Retina (tissue), 1 donor: ENCODE measurements around the gene KRTAP9-4.
"Not testable (repeated sequence)": the region's sequence is repeated elsewhere in the genome, so short reads cannot be mapped to it uniquely, and the experiment has no call there.

Experiments used
- DNase-seq: peaks from one replicate; pipeline ENCODE4 v3.0.0-alpha.2; 2016

KRTAP9-4 gene, protein sequence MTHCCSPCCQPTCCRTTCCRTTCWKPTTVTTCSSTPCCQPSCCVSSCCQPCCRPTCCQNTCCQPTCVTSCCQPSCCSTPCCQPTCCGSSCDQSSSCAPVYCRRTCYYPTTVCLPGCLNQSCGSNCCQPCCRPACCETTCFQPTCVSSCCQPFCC

DNA sequence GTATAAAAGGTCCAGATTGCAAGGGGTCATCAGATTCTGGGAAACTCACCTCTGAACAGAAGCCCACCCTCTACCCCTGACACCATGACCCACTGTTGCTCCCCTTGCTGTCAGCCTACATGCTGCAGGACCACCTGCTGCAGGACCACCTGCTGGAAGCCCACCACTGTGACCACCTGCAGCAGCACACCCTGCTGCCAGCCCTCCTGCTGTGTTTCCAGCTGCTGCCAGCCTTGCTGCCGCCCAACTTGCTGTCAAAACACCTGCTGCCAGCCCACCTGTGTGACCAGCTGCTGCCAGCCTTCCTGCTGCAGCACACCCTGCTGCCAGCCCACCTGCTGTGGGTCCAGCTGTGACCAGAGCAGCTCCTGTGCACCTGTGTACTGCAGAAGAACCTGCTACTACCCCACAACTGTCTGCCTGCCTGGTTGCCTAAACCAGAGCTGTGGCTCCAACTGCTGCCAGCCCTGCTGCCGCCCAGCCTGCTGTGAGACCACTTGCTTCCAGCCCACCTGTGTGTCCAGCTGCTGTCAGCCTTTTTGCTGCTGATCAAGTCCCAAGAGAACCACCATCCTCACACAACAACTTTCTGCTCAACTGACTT is at the start of gene KRTAP9-4:
Gene KRTAP9-4, plus strand, starts transcription at position 51 of the 604 bp plus-strand sequence. Its CDS starts 34 bp downstream, at position 85.
- not testable (repeated sequence) for DNase-seq

DNA sequence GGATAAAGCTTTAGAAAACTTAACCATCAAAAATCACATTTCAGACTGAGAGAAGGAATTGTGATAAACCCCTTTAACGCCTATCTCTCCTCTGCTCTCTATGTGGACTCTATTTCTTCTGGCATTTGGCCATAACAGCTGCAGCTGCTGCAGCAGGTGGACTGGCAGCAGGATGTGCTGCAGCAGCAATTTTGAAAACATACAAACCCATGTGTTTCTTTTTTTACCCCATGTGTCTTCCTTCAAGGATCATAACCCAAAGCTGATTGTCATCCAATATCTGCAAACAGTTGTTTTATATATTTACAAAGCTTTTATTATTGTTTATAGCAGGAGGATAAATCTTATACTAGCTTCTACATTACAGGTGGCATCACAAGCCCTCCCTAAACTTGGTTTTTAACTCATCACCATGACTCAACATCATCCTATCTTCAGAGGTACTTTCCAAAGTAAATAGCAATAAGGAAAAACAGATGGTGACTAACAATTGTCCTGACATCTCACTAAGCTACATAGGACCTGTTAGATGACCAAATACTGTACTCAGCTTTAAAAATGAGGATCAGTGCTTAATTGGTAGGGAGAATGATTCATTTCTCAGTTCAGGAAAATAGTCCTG is 37.5 kb upstream of the KRTAP9-4 start:
- no peak for DNase-seq

DNA sequence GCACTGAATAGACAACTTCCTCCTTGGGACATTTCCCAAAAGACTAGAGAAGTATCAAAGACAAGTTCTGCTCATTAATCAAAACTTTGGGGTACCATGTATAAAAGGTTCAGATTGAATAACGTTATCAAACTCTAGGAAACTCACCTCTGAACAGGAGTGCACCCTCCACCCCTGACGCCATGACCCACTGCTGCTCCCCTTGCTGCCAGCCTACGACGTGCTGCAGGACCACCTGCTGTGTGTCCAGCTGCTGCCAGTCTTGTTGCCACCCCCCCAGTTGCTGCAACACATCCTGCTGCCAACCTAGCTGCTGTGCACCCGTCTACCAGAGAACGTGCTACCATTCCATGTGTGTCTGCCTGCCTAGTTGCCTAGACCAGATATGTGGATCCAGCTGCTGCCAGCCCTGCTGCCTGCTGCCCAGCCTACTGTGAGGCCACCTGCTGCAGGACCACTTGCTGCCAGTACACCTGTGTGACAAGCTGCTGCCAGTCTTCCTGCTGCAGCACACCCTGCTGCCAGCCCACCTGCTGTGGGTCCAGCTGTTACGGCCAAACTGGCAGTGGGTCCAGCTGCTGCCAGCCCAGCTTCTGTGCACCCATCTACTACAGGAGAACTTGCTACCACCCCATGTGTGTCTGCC is 36.8 kb upstream of the KRTAP9-4 start:
- DNase-seq: no peak

DNA sequence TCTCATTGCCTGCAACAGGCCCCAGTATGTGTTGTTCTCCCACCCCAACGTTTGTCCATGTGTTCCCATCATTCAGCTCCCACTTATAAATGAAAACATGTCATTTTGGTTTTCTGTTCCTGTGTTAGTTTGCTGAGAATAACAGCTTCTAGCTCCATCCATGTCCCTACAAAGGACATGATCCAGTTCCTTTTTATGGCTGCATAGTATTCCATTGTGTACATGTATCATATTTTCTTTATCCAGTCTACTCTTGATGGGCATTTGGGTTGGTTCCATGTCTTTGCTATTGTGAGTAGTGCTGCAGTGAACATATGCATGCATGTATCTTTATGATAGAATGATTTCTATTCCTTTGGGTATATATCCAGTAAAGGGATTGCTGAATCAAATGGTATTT is 33.8 kb upstream of the KRTAP9-4 start:
- no peak for DNase-seq

DNA sequence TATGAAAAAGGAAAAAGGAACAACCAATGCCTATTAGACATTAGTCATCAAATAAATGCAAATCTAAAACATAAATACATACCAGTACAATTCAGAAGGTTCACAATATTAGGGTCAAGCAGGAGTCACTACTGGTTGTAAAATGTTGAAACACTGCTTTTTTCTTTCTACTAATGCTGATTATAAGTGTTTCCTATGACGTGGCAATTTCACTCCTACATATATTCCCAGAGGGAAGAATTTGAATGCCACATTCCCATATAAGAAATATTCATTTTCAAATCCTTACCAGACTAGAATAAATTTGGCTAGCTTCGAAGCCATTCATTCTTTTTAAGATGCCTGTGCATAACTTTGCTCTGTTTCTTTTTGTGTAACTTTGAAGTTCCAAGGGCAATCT is 25.7 kb upstream of the KRTAP9-4 start:
- no peak for DNase-seq

DNA sequence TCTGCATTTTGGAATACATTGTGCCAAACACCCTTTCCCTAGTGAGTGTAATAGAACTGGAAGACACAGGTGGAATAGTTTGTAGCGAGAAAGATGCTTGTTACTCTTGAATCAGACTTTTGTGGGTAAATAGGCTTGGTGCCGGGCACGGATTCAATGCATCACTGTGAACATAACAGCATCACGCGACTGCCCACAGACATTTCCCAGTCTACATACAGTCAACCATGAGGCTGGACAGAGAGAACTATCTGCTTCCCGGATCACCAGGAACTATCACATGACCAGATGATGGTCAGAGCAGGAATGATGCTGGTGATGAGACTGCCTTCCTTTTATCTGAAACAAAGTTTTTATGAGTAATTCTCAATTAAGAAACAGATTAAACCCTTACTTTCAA is 23.4 kb upstream of the KRTAP9-4 start:
- DNase-seq: no peak

DNA sequence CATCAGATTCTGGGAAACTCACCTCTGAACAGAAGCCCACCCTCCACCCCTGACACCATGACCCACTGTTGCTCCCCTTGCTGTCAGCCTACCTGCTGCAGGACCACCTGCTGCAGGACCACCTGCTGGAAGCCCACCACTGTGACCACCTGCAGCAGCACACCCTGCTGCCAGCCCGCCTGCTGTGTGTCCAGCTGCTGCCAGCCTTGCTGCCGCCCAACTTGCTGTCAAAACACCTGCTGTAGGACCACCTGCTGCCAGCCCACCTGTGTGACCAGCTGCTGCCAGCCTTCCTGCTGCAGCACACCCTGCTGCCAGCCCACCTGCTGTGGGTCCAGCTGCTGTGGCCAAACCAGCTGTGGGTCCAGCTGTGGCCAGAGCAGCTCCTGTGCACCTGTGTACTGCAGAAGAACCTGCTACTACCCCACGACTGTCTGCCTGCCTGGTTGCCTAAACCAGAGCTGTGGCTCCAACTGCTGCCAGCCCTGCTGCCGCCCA is 22.8 kb upstream of the KRTAP9-4 start, which contains the start of gene KRTAP9-2:
Gene KRTAP9-2, plus strand, starts transcription at position 51 of the 498 bp plus-strand sequence. Its CDS starts 7 bp downstream, at position 58.
- not testable (repeated sequence) for DNase-seq

DNA sequence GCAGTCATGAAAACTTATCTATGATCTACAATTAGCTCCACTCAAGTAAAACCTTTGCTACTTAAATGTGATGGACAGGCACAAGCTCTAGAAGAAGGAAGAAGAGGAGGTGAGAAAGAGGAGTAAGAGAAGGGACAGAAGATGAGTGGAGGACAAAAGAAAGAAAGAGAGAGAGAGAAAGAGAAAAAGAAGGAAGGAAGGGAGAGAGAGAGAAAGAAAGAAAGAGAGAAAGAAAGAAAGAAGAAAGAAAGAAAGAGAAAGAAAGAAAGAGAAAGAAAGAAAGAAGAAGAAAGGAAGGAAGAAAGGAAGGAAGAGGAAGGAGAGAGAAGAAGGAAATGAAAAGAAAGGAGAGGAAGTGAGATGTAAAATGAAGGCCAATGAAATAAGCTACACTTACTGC is 19.4 kb upstream of the KRTAP9-4 start:
- DNase-seq: no peak

DNA sequence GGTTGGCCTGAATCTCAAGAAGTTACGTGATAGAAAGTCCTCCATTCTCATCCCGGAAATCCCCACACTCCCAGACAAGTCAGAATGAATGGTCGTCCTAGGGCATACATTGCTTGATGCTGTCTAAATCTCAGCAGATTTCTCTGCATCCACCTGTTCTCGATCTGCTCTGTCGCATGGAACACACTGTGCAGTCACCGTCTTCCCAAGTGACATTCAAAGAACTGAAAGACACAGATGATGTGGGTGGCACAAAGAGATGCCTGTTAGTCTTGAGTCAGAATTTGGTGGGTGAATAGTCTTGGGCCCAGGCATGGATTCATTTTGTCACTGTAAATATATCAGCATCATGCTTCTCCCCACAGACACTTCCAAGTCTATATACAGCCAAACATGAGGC is 17.8 kb upstream of the KRTAP9-4 start:
- DNase-seq: no peak

DNA sequence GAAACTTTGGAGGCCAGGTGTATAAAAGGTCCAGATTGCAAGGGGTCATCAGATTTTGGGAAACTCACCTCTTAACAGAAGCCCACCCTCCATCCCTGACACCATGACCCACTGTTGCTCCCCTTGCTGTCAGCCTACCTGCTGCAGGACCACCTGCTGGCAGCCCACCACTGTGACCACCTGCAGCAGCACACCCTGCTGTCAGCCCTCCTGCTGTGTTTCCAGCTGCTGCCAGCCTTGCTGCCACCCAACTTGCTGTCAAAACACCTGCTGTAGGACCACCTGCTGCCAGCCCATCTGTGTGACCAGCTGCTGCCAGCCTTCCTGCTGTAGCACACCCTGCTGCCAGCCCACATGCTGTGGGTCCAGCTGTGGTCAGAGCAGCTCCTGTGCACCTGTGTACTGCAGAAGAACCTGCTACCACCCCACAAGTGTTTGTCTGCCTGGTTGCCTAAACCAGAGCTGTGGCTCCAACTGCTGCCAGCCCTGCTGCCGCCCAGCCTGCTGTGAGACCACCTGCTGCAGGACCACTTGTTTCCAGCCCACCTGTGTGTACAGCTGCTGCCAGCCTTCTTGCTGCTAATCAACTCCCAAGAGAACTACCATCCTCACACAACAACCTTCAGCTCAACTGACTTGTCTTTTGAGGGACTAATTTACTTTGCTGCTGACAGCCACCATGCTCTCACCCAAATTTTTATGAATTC is 16.9 kb upstream of the KRTAP9-4 start, which contains the start of gene KRTAP9-3:
Gene KRTAP9-3, plus strand, starts transcription at position 51 of the 707 bp plus-strand sequence. Its CDS starts 53 bp downstream, at position 104.
- DNase-seq: not testable (repeated sequence)

DNA sequence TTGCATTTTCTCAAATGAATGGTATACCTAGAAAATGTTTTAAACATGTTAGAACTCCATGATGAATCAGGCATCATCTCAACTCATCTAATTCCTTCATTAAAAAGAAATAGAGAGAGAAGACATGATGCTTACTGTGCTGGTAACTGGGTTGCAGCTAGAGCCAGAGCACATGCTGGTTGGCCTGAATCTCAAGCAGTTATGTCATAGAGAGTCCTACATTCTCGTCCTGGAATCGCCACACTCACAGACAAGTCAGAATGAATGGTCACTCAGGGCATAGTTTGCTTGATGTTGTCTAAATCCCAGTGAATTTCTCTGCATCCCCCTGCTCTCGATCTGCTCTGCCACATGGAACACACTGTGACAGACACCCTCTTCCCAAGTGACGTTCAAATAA is 12.4 kb upstream of the KRTAP9-4 start:
- not testable (repeated sequence) for DNase-seq

DNA sequence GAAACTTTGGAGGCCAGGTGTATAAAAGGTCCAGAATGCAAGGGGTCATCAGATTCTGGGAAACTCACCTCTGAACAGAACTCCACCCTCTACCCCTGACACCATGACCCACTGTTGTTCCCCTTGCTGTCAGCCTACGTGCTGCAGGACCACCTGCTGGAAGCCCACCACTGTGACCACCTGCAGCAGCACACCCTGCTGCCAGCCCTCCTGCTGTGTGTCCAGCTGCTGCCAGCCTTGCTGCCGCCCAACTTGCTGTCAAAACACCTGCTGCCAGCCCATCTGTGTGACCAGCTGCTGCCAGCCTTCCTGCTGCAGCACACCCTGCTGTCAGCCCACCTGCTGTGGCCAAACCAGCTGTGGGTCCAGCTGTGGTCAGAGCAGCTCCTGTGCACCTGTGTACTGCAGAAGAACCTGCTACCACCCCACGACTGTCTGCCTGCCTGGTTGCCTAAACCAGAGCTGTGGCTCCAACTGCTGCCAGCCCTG is 11.5 kb upstream of the KRTAP9-4 start, which contains the start of gene KRTAP9-8:
Gene KRTAP9-8, plus strand, starts transcription at position 51 of the 489 bp plus-strand sequence. Its CDS starts 53 bp downstream, at position 104.
- DNase-seq: not testable (repeated sequence)

DNA sequence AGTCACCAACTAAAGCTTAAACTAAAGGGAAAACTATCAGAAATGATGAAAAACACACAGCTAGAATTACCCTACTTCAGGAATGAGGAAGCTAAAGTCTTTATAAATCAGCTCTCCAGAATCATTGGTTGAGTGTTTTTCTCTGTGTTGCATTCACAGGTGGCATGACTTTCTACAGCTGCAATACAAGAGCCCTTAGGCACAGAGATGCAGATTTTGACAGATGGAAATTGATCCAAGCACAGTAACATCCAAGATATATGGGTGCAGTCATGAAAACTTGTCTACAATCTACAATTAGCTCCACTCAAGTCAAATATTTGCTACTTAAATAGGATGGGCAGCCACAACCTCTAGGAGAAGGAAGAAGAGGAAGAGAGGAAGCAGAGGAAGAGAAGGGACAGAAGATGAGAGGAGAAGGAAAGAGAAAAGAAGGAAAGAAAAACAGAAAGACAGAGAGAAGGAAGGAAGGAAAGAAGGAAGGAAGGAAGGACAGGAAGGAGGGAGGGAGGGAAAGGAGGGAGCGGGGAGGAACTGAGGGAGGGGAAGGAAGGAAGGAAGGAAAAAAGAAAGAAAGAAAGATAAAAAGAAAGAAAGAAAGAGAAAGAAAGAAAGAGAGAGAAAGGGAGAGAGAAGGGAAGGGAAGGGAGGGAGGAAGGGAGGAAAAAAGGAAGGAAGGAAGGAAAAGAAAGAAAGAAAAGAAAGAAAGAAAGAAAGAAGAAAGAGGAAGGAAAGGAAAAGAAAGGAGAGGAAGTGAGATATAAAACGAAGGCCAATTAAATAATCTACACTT is 2.3 kb upstream of the KRTAP9-4 start:
- DNase-seq: not testable (repeated sequence)

DNA sequence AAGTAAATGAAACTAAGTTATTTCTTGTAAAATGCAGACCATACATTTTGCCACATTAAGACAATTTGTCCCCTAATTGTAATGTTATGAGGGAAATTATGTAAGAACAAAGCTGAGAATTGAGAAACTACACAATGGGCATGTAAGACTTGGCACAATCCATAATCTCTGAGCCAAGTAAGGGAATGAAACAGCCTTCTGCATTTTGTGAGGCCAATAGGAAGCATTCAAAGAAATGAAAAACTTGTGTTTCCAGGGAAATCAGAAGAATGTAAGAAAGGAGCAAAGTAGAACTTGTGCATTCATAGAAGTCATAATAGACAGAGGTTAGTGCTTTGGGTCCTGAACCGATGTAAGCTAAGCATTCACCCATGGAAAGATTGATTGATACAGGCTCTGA is 1.8 kb downstream of the KRTAP9-4 start:
- no peak for DNase-seq

DNA sequence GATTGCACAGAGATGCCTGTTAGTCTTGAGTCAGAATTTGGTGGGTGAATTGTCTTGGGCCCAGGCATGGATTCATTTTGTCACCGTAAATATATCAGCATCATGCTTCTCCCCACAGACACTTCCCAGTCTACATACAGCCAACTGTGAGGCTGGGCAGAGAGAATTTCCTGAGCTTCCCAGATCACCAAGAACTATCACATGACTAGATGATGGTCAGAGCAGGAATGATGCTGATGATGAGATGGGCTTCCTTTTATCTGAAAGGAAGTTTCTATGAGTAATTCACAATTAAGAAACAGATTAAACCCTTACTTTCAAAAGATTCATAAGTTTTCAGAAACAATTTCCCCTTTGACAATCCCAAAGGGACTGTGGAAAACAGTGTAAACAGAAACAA is 5.4 kb downstream of the KRTAP9-4 start:
- DNase-seq: no peak

DNA sequence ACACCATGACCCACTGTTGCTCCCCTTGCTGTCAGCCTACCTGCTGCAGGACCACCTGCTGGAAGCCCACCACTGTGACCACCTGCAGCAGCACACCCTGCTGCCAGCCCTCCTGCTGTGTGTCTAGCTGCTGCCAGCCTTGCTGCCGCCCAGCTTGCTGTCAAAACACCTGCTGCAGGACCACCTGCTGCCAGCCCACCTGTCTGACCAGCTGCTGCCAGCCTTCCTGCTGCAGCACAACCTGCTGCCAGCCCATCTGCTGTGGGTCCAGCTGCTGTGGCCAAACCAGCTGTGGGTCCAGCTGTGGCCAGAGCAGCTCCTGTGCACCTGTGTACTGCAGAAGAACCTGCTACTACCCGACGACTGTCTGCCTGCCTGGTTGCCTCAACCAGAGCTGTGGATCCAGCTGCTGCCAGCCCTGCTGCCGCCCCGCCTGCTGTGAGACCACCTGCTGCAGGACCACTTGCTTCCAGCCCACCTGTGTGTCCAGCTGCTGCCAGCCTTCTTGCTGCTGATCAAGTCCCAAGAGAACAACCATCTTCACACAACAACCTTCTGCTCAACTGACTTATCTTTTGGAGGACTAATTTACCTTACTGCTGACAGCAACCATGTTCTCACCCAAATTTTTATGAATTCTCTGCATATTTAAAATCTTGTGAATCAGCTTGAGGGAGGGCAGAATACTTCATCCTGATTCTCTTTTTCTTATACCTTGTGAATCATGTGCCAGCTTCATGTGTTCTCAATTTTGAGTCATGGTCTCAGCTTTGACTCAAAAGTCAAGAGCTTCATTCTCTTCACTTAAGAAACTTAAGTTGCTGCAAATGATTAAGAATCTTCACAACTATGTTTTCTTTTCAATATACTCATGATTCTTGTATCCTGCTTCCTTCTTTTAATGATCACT is 6.1 kb downstream of the KRTAP9-4 start, which contains the start of gene KRTAP9-9:
Gene KRTAP9-9, plus strand, starts transcription at position 4 of the 910 bp plus-strand sequence.
- not testable (repeated sequence) for DNase-seq

DNA sequence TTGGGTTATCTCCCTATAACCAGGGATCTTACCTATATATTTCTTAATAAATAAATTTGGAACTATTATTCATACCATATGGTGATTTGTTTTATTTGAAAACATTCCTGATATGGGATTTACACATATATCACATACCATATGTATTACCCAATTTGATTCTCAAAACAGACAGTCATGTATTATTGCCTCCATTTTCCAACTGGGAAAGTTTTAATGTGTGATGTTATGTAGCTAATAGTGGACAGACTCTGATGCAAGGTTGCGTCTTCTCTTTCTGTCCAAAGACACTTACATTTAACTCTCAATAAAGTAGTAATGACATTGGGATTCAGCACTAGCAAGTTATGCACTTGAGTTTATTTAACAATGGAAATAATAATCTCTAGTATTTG is 6.8 kb downstream of the KRTAP9-4 start:
- DNase-seq: no peak

DNA sequence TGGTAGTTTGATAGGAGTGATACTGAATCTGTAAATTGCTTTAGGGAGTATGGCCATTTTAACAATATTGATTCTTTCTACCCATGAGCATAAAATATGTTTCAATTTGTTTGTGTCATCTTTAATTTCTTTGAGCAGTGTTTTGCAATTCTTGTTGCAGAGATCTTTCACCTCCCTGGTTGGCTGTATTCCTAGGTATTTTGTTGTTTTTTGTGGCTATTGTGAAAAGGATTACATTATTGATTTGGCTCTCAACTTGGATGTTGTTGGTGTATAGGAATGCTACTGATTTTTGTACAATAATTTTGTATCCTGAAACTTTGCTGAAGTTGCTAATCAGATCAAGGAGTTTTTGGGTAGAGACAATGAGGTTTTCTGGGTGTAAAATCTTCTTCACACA is 8.9 kb downstream of the KRTAP9-4 start:
- no peak for DNase-seq

DNA sequence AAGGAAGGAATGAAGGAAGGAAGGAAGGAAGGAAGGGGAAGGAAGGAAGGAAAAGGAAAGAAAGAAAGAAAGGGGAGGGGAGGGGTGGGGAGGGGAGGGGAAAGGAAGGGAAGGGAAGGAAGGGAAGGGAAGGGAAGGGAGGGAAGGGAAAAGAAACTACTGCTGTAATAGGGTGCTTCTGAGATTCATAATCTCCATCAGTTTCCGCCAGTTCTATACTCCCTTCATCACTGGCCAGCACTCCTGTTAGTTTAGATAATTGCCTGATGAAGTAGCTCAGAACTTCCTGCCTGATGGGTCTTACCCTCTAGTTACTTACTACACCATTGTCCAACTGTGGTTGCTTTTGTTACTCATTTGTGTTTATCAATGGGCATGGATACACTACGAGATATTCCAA is 13.7 kb downstream of the KRTAP9-4 start:
- no peak for DNase-seq

DNA sequence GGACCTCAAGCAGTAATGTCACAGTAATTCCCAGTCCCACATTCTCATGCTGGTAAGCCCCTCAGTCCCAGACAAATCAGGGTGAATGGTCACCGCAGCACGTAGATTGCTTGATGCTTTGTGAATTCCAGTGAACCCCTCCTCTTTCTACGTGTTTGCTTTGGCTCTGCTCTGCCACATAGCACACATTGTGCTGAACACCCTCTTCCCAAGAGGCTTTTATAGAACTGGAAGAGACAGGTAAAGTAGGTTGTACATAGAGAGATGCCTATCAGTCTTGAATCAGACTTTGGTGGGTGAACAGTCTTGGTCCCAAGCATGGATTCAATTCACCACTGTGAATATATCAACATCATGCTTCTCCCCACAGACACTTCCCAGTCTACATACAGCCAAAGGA is 15.1 kb downstream of the KRTAP9-4 start:
- DNase-seq: no peak
